ENCODE results near the gene ART3.

ART3 gene

GRCh38 chr4:76148142-76148865, 73.8 kb downstream of the ART3 start, which contains the start of gene NUP54:
Gene NUP54, minus strand, starts transcription at chr4:76148397. Its CDS starts 23 bp downstream, at chr4:76148374.
- peak; percentile 99 for DNase-seq

- DNase-seq, result no peak
Measured at GRCh38 chr4:76153356-76153755, 78.8 kb downstream of the ART3 start.

GRCh38 chr4:76155979-76156378, 81.5 kb downstream of the ART3 start:
- no peak for DNase-seq

GRCh38 chr4:76156635-76157034, 82.1 kb downstream of the ART3 start:
- DNase-seq, result peak; percentile 24

- no peak for DNase-seq
Measured at GRCh38 chr4:76160355-76160754, 85.8 kb downstream of the ART3 start.

Data from hematopoietic multipotent progenitor cell treated with erythropoietin and hydrocortisone succinate and interleukin-3 and kit ligand, for 6 days (in vitro differentiated cells).